ENCODE data around the gene RNF214. TPM values are rescaled to one million over a fixed set of nuclear protein-coding genes. Genes with fewer than 3 reads are reported as not detected.

Gene RNF214
- total RNA-seq, 2 experiments from 2014 or later = 18.5 to 20.5 TPM

DNA sequence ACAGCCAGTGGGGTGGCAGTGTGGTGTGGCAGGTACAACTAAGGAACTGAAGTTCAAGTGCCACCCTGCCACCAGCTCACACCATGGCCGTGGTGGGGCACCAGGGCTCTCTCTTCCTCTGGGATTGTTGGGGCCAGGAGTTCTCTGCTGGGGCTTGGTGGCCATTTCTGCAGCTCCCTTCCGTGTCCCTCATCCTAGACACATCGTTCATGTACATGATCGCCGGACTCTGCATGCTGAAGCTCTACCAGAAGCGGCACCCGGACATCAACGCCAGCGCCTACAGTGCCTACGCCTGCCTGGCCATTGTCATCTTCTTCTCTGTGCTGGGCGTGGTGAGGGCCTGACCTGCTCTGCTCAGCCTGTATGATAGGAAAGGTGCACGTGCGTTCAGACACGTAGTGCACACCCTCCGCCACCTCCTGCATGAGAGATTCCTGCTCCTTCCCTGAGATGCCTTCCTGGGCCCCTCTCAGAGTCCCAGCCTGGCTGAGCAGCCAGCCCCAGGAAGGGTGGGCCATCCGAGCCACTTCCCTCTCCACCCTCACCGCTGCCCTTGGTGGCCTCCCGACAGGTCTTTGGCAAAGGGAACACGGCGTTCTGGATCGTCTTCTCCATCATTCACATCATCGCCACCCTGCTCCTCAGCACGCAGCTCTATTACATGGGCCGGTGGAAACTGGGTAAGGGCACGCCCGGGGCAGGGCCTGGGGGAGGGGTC, 40.6 kb upstream of the RNF214 start:
- Mint-ChIP-seq H3K27me3 (no peaks in the 10 kb centered on the region), H3K36me3 (no peaks in the 10 kb centered on the region), H3K4me1 (no peaks in the 10 kb centered on the region), H3K27ac (no peak overlapping the region), H3K9me3 (ENCODE audit: low read depth) (no peaks in the 10 kb centered on the region), H3K4me3 (no peak overlapping the region)
- no peak for ATAC-seq
- CTCF ChIA-PET = interaction anchor here (1.2 kb wide), 1 partner anchor 10 kb away, joined by 5 read pairs; no protein-coding TSS in a partner anchor
- DNase-seq = no peak

DNA sequence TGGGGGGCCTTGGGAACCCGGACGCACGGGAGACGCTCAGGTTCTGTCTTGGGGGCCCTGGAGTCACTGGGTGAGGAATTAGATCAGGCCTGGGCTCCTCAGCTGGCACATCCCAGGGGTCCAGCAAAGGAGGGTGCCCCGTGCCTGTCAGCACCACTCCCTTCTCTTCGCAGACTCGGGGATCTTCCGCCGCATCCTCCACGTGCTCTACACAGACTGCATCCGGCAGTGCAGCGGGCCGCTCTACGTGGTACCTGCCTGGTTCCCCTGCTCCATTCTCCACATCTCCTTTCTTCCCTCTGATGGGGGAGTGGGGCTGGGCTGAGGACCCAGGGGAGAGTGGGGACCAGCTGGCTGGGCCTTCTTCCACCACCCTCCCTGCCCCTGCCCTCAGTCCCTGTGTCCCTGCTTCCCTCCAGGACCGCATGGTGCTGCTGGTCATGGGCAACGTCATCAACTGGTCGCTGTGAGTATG, 40.0 kb upstream of the RNF214 start:
- CTCF ChIA-PET = no interaction called here
- DNase-seq = no peak
- Mint-ChIP-seq H3K27ac (peak overlapping the region; percentile 27), H3K4me3 (no peak overlapping the region), H3K4me1 (no peaks in the 10 kb centered on the region), H3K9me3 (ENCODE audit: low read depth) (no peaks in the 10 kb centered on the region), H3K27me3 (no peaks in the 10 kb centered on the region), H3K36me3 (no peaks in the 10 kb centered on the region)
- no peak for ATAC-seq

DNA sequence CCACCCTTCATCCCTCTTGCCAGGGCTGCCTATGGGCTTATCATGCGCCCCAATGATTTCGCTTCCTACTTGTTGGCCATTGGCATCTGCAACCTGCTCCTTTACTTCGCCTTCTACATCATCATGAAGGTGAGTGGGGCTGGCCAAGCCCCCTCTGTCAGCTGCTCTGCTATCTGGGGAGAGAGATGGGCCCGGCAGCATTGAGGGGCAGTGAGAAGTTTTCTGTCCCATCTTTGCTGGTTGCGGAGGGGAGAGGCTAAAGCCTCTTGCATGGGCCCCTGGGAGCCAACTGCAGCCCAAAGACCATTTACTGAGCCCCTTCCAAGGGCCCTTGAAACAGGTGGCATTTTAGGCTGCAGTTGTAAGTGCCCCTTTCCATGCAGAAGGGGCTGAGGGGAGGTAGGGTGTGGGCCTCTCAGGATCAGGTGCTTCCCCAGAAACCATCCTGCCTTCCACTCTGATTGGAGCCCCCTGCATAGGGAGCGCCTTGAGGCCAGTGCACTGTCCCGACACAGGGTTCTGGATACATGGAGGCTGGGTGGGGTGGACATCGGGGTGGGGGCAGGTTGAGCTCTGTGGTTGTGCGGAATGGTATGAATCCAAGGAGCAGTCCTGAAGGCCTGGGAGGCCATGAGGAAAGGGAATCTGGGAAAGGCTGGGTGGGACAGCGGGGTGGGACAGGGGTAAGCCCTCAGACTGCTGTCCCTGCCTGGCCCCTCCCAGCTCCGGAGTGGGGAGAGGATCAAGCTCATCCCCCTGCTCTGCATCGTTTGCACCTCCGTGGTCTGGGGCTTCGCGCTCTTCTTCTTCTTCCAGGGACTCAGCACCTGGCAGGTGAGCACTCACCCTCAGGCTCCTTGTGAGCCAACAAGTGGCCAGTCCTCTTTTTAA, 39.1 kb upstream of the RNF214 start:
- ATAC-seq = no peak
- no peak for DNase-seq
- Mint-ChIP-seq H3K36me3 (no peaks in the 10 kb centered on the region), H3K9me3 (ENCODE audit: low read depth) (no peaks in the 10 kb centered on the region), H3K27me3 (no peaks in the 10 kb centered on the region), H3K4me1 (no peaks in the 10 kb centered on the region), H3K27ac (no peak overlapping the region), H3K4me3 (no peak overlapping the region)
- CTCF ChIA-PET = interaction anchor here (1.3 kb wide), 1 partner anchor 13 kb away, joined by 3 read pairs; no protein-coding TSS in a partner anchor

DNA sequence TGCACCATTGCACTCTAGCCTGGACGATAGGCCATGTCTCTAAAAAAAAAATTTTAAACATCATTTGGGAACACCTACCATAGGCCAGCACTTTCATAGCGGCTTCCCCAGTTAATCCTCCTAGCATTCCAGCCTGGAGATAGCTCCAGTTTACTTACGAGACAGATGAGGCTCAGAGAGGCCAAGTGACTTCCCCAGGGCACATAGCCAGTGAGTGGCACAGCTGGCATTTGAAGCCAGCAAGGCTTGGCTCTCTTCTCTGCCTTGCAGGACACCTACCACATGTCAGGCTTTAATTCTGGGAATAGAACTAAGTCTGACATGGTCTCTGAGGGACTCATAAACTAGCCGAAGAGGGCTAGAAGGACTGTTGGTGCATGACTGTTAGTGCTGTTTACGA, 38.2 kb upstream of the RNF214 start:
- H3K36me3 Mint-ChIP-seq = no peaks in the 10 kb centered on the region
- no peak for ATAC-seq
- H3K9me3 Mint-ChIP-seq (ENCODE audit: low read depth) = no peaks in the 10 kb centered on the region
- H3K27ac Mint-ChIP-seq = no peak overlapping the region
- no peaks in the 10 kb centered on the region for H3K4me1 Mint-ChIP-seq
- CTCF ChIA-PET = interaction anchor here (0.7 to 1.4 kb wide), 4 partner anchors 14 to 404 kb away, joined by 3 to 4 read pairs (median 3); no protein-coding TSS in a partner anchor
- no peak overlapping the region for H3K4me3 Mint-ChIP-seq
- DNase-seq = no peak
- H3K27me3 Mint-ChIP-seq = no peaks in the 10 kb centered on the region

DNA sequence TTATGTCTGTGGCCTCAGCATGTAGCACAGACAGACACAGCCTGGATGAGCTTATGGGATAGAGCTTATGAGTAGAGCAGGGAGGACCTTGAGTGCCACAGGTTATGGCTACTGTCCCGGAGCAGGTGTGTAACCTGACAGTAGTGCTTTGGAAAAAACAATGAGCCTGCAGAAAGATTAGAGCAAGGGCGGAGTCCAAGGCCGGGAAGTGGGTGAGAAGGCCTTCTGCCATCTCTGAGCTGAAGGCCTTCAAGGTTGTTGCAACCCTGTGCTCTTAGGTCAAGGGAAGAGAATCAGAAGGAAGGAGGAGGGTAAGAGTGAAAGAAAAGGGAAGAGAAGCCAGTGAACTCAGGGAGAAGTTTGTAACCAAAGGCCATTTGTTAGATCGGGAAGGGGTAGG, 37.2 kb upstream of the RNF214 start:
- Mint-ChIP-seq H3K9me3 (ENCODE audit: low read depth) (no peaks in the 10 kb centered on the region), H3K36me3 (no peaks in the 10 kb centered on the region), H3K27me3 (no peaks in the 10 kb centered on the region), H3K4me3 (no peak overlapping the region), H3K27ac (no peak overlapping the region), H3K4me1 (no peaks in the 10 kb centered on the region)
- ATAC-seq (no peak), DNase-seq (no peak)
- CTCF ChIA-PET = interaction anchor here (1.3 to 1.4 kb wide), 3 partner anchors 23 to 405 kb away, joined by 3 read pairs; no protein-coding TSS in a partner anchor

DNA sequence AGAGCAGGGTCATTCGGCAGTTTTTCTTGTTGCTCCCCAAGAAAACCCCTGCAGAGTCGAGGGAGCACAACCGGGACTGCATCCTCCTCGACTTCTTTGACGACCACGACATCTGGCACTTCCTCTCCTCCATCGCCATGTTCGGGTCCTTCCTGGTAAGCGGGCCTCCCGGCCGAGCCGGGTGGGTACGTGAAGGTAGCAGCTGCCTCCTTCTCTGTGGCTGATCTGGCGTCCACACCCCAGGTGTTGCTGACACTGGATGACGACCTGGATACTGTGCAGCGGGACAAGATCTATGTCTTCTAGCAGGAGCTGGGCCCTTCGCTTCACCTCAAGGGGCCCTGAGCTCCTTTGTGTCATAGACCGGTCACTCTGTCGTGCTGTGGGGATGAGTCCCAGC, 36.7 kb upstream of the RNF214 start:
- CTCF ChIA-PET = interaction anchor here (1.0 to 1.4 kb wide), 3 partner anchors 31 to 405 kb away, joined by 3 read pairs; no protein-coding TSS in a partner anchor
- no peaks in the 10 kb centered on the region for H3K36me3 Mint-ChIP-seq

DNA sequence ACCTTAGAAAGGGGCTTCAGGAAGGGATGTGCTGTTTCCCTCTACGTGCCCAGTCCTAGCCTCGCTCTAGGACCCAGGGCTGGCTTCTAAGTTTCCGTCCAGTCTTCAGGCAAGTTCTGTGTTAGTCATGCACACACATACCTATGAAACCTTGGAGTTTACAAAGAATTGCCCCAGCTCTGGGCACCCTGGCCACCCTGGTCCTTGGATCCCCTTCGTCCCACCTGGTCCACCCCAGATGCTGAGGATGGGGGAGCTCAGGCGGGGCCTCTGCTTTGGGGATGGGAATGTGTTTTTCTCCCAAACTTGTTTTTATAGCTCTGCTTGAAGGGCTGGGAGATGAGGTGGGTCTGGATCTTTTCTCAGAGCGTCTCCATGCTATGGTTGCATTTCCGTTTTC, 35.5 kb upstream of the RNF214 start:
- CTCF ChIA-PET = no interaction called here
- no peaks in the 10 kb centered on the region for H3K9me3 Mint-ChIP-seq (ENCODE audit: low read depth)
- no peaks in the 10 kb centered on the region for H3K4me1 Mint-ChIP-seq
- ATAC-seq (no peak), DNase-seq (no peak)
- no peaks in the 10 kb centered on the region for H3K36me3 Mint-ChIP-seq
- H3K27ac Mint-ChIP-seq = no peak overlapping the region
- no peak overlapping the region for H3K4me3 Mint-ChIP-seq
- H3K27me3 Mint-ChIP-seq = no peaks in the 10 kb centered on the region

More for the DNA sequence above, 36.7 kb upstream of the RNF214 start:
- no peaks in the 10 kb centered on the region for H3K9me3 Mint-ChIP-seq (ENCODE audit: low read depth)
- H3K27me3 Mint-ChIP-seq = no peaks in the 10 kb centered on the region
- no peak overlapping the region for H3K27ac Mint-ChIP-seq
- DNase-seq = no peak
- no peak overlapping the region for H3K4me3 Mint-ChIP-seq
- ATAC-seq = no peak
- H3K4me1 Mint-ChIP-seq = no peaks in the 10 kb centered on the region

DNA sequence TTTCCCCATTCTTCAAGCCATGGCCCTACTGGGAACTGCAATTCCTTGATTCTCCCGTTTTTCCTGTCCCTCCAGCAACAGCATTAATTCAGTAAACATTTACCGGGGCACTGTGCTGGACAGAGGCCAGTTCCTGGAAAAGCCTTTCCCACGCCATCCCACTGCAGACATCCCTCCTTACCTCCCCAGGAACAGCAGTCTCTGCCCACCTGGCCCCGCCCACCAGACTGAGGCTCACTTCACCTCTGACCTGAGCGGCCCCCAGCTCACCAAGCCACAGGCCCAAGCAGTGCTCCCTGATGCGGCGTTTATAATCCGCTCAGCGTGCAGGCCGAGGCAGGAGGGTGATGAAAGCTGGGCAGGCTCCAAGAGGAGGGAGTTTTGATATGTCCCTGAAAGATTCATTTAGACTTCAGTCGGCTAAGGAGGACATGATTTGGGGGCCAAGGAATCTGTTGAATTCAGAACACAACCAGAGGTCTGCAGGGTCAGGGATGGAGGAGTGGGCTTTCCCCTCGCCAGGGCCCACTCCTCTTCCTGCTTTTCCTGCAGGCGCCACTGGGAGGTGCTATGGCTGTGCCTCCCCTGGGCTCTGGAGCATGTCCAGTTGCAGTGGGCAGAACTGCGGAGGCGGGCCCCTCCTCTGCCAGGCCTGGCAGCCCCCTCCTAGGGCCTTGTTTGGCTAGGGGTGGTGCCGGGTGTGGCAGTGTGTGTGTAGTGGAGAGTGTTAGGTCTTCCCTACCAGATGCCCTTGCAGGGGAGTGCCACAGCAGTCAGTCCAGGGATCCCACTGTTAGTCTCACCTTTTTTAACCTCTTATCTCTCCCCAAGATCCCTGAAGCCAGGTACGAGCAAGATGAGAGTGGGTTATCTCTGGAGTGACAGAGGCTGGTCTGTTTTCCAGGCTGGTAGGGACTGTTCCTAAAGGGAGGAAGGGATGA, 34.7 kb upstream of the RNF214 start:
- Mint-ChIP-seq H3K27me3 (no peaks in the 10 kb centered on the region), H3K36me3 (no peaks in the 10 kb centered on the region), H3K27ac (no peak overlapping the region), H3K4me1 (no peaks in the 10 kb centered on the region), H3K9me3 (ENCODE audit: low read depth) (no peaks in the 10 kb centered on the region), H3K4me3 (no peak overlapping the region)
- no peak for DNase-seq
- no peak for ATAC-seq
- CTCF ChIA-PET = no interaction called here

DNA sequence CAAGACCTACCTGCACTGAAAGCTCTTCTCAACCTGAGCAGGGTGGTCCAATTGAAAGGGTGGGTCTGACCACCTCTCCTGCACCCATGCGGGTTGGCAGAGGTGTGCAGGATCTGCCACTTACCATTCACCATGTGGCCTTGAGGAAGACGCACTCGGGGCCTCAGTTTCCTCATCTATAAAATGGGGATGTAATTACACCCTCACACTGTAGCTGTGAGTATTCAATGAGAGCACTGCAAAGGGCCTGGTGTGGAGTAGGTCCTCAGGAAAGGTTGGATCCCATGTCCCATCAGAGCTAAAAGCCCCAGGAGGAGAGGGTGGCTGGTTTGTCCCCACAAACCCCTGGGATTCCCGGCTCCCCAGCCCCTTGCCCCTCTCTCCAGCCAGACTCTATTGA, 33.9 kb upstream of the RNF214 start:
- Mint-ChIP-seq H3K9me3 (ENCODE audit: low read depth) (no peaks in the 10 kb centered on the region), H3K27me3 (no peaks in the 10 kb centered on the region), H3K4me1 (no peaks in the 10 kb centered on the region), H3K27ac (no peak overlapping the region), H3K36me3 (no peaks in the 10 kb centered on the region), H3K4me3 (no peak overlapping the region)
- ATAC-seq (no peak), DNase-seq (no peak)
- CTCF ChIA-PET = interaction anchor here (0.7 to 1.1 kb wide), 2 partner anchors 19 to 27 kb away, joined by 3 read pairs; no protein-coding TSS in a partner anchor

DNA sequence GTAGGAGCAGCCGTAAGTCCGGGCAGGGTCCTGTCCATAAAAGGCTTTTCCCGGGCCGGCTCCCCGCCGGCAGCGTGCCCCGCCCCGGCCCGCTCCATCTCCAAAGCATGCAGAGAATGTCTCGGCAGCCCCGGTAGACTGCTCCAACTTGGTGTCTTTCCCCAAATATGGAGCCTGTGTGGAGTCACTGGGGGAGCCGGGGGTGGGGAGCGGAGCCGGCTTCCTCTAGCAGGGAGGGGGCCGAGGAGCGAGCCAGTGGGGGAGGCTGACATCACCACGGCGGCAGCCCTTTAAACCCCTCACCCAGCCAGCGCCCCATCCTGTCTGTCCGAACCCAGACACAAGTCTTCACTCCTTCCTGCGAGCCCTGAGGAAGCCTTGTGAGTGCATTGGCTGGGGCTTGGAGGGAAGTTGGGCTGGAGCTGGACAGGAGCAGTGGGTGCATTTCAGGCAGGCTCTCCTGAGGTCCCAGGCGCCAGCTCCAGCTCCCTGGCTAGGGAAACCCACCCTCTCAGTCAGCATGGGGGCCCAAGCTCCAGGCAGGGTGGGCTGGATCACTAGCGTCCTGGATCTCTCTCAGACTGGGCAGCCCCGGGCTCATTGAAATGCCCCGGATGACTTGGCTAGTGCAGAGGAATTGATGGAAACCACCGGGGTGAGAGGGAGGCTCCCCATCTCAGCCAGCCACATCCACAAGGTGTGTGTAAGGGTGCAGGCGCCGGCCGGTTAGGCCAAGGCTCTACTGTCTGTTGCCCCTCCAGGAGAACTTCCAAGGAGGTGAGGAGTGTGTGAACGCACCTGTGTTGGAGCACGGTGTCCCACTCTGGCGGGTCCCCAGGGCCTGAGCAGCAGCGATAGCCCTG, 33.2 kb upstream of the RNF214 start, which contains the start of gene TAGLN:
Gene TAGLN, plus strand, starts transcription at position 318 of the 863 bp plus-strand sequence. CDS start 3,644 bp downstream, outside the sequence.
- DNase-seq = no peak
- no peak within 1 kb of the TSS for H3K27ac Mint-ChIP-seq
- CTCF ChIA-PET = interaction anchor here (0.7 to 1.1 kb wide), 2 partner anchors 19 to 26 kb away, joined by 3 read pairs; no protein-coding TSS in a partner anchor
- no peaks in the 10 kb centered on the region for H3K36me3 Mint-ChIP-seq
- no peaks in the 10 kb centered on the region for H3K27me3 Mint-ChIP-seq
- no peak for ATAC-seq
- no peak within 1 kb of the TSS for H3K4me3 Mint-ChIP-seq
- H3K4me1 Mint-ChIP-seq = no peaks in the 10 kb centered on the region
- no peaks in the 10 kb centered on the region for H3K9me3 Mint-ChIP-seq (ENCODE audit: low read depth)

DNA sequence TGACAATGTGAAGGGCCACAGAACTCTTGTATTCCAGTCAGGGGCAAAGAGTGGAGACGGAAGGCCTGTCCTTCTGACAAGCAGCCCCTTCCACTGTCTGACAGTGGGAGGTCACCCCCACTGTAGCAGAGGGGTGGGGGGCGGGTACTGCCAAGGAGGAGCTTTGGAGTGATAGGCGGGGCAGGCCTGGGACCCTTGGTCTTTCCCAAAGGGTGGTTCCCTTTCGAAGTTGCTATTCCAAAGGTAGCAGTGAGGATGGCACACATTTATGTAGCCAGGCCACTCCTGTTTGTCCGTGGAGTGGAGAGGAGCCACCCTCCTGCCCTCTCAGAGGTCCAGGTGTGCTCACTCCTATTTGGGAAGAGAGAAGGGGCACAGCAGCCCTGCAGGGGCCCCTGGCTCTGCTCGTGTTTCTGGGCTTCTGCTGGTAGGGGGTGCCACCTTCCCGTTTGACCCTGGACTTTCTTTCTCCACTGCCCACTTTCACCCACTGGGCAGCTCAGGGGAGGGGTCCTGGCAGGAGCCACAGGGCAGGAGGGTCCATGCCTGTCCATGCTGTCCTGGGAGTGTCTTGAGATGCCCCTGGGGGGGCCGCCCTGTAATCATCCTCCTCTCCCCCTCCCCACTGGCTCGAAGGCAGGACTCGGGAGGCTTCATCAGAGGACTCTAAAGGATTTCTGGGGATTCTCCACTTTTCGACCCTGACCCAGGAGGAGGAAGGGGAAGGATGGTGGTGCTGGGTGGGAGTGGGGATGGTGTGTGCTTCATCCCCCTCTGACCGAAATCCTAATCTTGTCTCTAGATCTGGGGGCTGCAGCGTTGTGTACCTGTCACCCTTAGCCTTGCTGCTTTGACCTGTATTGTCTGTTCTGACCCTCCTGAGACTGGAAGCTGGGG, 32.3 kb upstream of the RNF214 start:
- H3K27me3 Mint-ChIP-seq = no peaks in the 10 kb centered on the region
- H3K36me3 Mint-ChIP-seq = peaks cover 4% of the 10 kb centered on the region
- ATAC-seq = no peak
- no peak overlapping the region for H3K4me3 Mint-ChIP-seq
- H3K9me3 Mint-ChIP-seq (ENCODE audit: low read depth) = no peaks in the 10 kb centered on the region
- no peak for DNase-seq
- CTCF ChIA-PET = interaction anchor here (1.1 to 1.2 kb wide), 2 partner anchors 20 to 26 kb away, joined by 3 read pairs; no protein-coding TSS in a partner anchor
- H3K27ac Mint-ChIP-seq = no peak overlapping the region
- H3K4me1 Mint-ChIP-seq = no peaks in the 10 kb centered on the region

Measured in activated CD8-positive, alpha-beta memory T cell treated with anti-CD3 and anti-CD28 coated beads, Interleukin-2, amount 10 ng/mL, durations not matched to agents 7 days and 5 days (primary cell).